KG1 (cell line): ENCODE measurements around the gene WDR11.

Experiments used
- DNase-seq: peaks from one replicate; lab custom pipeline; 2025; lab: John Stamatoyannopoulos, UW

WDR11 gene, protein sequence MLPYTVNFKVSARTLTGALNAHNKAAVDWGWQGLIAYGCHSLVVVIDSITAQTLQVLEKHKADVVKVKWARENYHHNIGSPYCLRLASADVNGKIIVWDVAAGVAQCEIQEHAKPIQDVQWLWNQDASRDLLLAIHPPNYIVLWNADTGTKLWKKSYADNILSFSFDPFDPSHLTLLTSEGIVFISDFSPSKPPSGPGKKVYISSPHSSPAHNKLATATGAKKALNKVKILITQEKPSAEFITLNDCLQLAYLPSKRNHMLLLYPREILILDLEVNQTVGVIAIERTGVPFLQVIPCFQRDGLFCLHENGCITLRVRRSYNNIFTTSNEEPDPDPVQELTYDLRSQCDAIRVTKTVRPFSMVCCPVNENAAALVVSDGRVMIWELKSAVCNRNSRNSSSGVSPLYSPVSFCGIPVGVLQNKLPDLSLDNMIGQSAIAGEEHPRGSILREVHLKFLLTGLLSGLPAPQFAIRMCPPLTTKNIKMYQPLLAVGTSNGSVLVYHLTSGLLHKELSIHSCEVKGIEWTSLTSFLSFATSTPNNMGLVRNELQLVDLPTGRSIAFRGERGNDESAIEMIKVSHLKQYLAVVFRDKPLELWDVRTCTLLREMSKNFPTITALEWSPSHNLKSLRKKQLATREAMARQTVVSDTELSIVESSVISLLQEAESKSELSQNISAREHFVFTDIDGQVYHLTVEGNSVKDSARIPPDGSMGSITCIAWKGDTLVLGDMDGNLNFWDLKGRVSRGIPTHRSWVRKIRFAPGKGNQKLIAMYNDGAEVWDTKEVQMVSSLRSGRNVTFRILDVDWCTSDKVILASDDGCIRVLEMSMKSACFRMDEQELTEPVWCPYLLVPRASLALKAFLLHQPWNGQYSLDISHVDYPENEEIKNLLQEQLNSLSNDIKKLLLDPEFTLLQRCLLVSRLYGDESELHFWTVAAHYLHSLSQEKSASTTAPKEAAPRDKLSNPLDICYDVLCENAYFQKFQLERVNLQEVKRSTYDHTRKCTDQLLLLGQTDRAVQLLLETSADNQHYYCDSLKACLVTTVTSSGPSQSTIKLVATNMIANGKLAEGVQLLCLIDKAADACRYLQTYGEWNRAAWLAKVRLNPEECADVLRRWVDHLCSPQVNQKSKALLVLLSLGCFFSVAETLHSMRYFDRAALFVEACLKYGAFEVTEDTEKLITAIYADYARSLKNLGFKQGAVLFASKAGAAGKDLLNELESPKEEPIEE

DNA sequence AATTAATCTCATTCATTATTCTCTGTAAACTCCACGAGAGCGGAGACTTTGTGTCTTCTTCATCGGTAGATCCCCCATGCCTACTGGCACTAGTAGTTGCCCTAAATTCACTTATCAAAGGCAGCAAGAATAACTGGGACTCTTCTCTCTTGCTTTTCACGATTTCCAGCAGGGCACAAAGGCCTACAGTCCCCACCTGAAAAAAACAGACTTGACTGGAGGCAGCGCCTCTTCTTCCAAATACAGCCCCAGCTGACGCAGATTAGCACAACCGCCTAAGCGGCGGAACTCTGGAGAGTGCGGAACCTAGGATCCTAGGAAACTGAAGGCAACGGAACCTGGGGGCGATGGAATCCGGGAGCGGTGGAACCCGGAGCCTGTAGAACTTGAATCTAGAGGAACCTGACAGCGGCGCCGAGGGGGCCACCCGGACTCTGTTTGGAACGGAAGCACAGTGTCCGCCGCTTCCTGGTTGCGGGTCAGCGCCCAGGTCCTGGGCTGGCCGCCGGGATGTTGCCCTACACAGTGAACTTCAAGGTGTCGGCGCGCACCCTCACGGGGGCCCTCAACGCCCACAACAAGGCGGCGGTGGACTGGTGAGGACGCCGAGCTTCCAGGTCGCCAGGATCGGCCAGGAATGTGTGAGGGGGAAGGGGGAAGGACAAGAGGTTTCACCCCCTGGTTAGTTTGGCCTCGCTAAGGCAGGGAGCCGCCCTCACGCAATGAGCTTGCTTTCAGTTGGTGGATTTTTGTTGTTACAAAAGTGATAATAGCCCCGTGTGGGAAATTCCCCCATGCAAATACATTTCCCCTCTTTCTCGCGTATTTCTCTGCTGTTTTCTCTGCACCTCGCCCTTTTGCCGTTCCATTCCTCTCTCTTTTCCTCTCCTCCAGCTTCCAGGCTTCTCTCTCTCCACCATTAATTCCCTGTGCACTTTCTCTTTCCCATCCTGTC, at the start of gene WDR11:
Gene WDR11 (plus strand): TSS at position 452 of the 955 bp plus-strand sequence. CDS start 59 bp downstream, at position 511.
- DNase-seq, result peak; percentile 82

DNA sequence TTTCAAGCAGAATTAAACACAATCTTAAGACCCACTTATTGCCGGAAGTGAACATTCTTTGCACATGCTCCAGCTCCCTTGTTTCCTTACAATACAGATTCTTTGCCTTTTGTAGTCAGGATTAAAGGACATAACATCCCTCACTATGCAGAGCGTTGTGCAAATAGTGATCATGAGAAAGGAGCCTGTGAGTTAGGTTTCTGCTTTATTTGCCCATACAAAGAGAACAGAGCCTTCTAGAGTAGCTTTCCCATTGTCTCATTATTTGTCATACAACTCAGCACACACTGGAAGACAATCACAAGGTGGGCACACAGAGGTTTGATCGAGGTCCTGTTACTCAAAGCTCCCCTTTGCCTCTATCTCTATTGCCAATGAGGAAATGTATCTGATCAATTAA, 48.2 kb upstream of the WDR11 start:
- DNase-seq, result no peak

DNA sequence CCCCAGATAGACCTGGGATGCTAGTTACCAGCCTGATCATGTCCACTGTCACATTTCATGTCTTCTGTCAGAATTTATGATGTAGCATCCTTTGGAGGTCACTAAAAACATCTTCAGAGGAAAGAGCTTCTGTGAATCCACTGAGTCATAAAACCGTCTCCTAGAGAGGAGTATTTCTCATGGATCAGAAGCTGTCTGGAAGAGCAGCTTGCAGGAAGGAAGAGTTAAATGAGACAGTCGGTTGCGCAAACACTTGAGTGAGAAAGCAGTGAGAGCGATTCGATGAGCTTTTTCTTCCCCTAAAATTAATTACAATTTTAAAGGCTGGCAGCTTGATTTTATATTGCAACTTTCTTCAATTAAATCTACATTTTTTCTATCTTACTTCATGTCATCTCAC, 47.2 kb upstream of the WDR11 start:
- DNase-seq, result no peak

DNA sequence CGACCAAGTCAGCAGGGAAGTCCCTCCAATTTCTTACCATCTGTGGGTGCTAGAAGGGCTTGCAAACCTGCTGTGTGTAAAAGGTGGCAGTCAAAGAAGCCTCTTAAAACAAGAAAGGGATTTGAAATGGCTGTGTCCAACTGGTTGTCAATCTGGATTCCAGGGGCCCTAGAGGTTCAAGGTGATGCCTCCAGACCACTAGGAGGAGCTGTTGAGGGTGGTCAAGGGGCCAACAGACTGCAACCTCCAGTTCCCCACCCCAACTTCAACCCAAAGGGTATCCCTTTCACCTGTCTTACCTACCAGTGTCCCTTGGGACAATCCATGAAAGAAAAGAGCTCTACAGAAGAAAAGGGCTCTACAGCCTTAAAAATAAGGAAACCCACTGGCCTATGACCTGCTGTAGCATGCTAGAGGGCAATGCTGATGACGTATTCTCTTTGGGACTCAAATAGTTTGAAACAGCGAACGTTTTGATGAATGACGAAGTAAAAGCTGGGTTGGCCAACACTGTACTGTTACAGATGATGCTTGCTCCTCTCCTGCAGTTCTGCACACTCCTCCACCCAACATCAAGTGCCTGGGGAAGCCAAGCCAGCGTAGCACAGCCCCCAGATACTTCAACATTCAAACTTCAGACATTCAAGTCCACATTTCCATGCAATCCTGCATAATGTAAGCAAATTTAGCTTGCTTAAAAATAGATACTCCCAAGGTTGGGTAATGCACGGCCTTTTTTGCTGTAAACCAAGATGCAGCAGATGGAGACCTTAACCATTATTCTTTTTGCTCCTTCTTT, 45.9 kb upstream of the WDR11 start:
- DNase-seq, result no peak

DNA sequence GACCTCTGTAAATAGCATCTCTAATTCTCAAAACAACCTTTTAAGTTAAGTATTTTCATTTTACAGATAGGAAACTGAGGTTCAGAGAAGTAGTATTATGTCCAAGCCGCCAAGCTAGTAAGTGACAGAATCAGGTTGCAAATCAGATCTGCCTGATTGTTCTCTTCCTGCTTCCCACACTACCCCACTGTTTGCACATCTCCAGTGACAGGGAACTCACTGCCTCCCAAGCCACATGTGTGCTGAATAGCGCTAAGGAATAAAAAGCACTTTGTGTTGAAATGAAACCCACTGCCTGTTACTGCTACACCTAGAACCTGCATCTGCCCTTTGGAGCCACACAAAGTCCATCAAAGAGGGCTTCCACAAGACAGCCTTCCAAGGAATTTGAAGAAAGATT, 45.1 kb upstream of the WDR11 start:
- DNase-seq, result no peak

DNA sequence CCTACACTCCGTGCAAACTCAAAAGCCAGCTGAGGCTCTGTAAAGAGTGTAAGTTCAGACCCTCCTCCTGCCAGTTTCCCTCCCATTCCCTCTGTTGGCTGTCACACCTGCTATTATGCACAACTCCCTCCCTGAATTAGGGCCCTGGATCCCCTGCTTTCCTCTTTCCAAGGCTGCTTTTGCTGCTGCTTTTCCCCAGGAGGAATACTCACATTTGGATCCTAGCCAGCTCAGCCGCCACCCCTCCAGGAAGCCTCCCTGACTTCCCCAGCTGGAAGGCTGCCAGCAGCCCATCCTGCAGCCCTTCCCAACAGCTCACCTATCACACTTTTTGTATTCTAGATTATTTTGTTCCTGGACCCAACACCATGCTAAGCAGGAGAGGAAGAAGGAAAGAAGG, 40.9 kb upstream of the WDR11 start:
- no peak for DNase-seq

DNA sequence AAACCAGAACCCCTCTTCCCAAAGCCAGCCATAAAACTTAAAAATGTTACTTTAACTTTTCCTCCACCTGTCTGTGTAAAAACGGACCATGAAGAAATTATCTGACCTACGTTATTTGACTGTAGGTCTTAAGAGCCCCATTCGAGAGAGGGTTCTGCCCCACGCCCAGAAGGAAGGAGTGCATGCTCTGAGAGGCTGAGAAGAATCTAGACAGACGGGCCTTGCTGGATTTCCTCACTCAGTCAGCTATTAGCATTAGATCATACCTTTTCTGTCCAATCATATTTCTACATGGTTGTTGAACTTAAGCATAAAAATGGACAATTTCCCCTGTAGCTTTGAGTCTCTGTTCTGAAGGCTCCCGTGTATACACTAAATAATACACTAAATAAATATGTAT, 38.1 kb upstream of the WDR11 start:
- no peak for DNase-seq

DNA sequence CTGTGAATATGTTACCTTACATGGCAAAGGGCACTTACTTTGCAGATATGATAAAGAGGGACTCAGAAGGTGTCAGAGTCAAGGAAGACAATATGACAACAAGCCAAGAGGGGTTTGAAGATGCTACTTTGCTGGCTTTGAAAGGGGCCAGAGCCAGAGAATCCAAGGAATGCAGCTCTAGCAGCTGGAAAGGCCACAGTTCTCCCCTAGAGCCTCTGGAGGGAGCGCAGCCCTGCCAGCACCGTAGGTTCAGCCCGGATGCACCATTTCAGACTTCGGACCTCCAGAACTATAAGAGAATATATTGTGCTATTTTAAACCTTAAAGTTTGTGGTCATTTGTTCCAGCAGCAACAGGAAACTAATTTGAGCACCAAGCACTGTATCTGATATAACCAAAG, 32.9 kb upstream of the WDR11 start:
- DNase-seq, result no peak

DNA sequence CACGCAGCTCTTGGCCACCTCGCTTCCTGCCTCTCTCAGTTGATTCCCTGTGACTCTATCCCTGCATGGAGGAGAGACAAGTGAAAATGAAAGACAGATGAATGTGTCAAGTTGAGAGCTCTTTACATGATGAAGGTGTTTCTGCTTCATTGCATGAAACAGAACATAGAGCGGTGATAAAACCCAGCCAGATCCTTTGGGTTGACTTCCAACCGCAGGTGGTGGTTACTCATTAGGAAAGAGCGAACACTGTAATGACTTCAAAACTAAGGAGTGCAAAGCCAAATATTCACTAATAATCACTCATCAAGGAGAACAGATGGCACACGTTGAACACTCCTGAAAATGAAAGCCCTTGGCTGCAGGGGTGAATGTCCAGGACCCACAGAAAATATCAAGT, 31.8 kb upstream of the WDR11 start:
- no peak for DNase-seq

DNA sequence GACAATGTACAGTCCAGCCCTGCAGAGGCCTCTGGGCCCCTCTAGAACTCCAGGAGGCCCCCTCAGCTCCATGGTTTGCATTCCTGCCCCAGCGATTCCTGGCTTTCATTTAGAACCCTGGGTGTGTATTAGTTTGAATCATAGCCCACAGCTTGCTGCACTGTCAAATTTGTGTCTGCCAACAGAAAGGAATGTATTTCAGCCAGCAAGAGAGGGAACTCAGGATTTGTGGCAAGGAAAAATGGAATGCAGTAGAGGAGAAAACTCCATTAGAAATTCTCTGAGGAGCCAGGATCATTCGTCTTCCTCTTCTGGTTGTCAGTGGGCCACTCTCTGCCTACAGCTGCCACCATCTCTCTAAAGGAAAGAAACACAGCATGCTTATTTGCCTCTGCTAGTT, 27.9 kb upstream of the WDR11 start:
- DNase-seq, result no peak

DNA sequence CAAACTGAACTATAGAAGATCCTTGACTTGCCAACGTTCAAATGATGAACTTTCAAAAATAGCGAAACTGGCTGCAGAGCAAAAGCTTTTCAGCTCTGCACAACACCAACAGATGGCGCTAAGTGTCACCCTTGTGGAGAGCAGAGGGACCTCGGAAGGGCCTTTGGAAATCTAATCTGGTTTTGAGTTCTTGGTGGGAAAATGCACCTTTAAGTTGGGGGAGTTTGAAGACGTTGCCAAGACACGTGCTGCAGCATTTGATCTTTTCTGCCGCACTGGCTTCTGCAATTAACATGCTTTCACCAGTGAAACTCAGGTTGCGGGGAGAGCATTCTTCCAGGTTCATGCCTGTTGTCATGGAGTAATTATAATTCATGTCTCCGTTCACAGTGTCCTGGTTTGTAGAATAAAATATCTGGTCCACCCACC, 26.3 kb upstream of the WDR11 start:
- peak; percentile 3 for DNase-seq

DNA sequence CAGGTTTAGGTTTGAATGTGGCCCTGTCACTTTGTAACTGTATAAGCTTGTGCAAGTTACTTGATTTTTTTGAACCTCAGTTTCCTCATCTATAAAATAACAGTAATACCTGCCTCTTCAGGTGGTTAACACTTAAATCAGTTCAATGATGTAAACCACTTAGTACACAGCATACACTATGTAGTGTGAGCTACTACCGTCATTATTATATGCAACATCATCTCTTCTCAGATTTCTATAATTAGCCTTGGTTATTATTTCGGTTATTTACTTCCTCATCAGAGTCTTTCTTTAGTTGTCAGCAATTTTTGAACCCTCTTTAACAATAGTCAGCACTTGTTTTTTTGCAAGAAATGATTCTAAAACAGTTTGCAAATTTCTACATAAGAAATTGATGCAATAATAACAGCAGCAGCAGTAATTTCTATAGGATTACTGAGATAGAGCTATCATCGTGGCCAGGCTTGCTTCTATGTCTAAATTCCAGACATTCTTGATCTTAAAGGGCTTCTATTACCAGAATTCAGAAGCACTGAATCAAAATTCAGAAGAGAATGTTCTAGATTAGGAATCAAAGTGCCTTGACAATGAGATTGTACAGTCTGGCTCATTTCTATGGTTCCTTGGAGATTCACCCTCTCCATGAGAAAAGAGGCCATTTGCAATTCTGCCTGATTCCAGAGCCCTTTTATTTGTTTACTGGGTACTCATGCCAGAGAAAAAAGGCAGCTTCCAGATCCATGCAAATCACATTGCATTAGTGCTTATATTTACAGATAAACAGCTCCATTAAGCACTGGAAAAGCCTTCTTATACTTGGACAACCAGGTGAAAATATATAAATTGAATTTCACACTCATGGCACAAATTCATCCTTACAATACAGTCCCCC, 25.0 kb upstream of the WDR11 start:
- DNase-seq, result no peak

DNA sequence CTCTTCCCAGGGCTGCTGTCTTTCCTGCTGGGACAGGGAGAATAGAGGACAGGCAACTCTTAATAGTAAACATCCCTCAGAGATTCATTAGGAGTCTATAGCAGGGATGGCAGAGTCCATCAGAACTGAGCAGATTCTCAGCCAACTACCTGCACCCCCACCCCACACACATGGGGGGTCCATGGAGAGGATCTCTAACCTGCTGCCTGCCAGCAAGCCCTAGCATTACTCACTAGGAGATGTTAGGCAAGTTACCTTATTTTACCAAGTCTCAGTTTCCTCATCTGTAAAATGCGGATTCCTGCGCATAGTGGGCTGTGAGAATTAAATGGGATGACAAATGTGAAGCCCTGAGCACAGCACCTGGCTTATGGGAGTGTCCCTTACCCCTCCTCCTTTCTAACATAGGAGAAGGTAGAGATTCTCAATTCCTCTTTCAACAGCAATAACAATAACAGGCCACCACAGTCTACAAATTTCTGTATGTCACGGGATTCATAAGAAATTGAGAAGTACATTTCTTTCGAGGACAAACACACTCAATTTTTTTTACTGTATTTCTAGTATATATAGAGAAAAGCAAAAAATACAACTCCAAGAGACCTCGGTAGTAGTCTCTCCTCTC, 23.8 kb upstream of the WDR11 start:
- no peak for DNase-seq

DNA sequence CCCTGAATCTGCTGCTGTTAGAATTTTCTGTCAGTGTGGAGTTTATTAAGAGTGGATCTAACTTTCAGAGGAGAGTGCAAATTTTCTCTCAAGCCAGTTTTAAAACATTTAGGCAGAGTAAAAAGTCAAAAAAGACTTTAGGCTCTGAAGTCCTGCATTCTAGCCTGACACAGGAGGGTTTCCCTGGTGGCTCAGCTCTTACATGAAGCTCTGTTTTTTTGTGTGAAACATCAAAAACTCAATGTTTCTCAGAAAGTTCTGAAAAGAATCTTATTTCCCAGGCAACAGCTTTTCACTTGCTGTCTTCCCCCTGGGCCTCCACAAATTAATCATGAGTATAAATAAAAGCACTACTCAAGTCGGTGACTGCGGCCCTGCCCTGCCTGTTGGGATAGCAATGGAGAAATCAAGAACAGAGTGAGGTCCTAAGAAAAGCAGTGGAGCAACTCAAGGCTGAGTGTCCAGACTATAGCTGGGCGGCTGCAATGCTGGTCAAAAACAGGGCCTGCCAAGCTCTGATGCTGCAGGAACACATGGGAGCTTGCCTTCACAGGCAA, 22.3 kb upstream of the WDR11 start:
- no peak for DNase-seq

DNA sequence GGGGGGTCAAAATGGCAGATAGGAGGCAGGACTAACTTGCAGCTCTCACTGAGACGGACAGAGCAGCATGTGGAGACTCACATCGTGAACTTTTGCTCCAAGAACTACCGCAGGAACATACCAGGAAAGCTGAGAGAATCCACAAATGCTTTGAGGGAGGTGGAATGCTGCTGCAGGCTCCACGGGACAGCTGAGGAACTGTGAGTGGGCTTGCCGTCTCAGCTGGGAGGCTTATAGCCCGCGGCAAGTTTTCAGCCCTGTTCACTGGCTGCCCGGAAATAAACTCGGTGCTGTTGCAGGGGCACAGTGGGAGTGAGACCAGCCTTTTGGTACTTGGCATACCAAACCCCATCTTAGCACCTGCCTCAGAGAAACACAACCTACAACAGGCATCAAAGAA, 19.1 kb upstream of the WDR11 start:
- DNase-seq, result no peak

DNA sequence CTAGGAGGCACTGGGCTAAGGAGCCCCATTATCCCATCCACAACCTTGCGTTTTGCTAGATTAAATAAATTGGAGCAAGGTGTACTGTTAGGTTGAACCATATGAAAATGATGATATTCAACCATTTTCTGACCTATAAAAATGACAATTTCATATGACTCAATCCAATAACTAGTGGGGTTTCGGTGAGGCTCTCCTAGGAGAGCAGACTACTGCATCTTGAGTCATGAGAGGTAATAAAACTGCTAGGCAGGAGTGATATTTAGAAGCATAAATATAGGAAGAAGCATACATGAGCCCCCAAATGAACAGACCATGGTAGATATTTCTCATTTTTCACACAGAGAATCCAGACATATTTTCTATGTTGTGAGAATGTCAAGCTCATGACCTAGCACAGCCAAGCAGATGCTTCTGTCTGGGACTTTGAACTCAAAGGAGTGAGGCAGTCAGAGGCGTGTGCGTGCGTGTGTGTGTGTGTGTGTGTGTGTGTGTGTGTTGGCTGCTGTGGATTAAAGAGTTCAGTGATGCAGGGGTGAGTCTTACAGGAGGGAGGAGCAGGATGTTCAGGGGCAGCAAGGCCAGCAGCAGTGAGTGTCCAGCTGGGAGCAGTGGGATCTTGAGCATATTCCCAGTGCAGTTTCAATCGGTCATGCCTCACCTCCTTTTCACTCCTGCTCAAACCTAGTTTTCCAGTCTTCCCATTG, 17.8 kb upstream of the WDR11 start:
- no peak for DNase-seq

DNA sequence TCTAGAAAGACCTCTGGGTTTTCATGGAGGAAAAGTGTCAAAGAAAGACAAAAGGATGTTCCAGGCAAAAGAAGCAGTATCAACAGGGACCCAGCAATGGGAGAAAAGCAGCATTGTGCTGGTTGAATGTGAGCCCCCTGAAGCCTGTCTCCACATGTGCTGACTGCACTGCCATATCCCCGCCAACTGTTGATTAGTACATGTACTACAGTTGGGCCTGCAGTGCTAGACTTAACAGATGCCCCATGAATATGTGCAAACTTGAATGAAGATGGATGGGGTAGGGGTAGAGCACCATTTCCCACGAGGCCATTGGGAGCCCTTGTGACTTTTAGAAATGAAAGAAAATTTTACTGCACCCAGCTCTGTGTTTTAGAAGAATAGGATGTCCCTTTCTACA, 15.6 kb upstream of the WDR11 start:
- DNase-seq, result no peak

DNA sequence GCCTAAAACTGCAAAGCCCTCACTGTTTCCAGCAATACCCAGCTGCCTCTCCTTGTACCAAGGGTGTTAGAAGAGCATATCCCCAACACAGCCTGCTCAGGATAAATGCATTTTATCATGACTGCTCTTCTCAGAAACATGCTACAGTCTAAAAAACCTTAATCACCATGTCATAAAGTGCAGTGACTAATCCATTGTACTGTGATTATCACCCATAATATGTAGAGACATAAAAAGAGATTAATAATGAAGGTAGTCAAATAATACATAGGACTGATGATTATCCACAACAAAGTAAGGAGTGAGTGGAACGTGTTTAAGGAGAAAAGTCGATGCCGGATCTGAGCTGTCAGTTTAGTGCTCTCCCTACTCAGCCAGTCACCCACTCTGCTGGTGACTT, 12.2 kb upstream of the WDR11 start:
- no peak for DNase-seq
